Non-pigmented ciliary epithelial cell (primary cell): ENCODE measurements around the gene TCP11X2.
"Not testable (repeated sequence)": the region's sequence is repeated elsewhere in the genome, so short reads cannot be mapped to it uniquely, and the experiment has no call there.

Experiments
- DNase-seq: peaks from one replicate; pipeline ENCODE4 v3.0.0-alpha.2; 2010; ENCODE audit warnings: low read depth

Gene TCP11X2

DNA sequence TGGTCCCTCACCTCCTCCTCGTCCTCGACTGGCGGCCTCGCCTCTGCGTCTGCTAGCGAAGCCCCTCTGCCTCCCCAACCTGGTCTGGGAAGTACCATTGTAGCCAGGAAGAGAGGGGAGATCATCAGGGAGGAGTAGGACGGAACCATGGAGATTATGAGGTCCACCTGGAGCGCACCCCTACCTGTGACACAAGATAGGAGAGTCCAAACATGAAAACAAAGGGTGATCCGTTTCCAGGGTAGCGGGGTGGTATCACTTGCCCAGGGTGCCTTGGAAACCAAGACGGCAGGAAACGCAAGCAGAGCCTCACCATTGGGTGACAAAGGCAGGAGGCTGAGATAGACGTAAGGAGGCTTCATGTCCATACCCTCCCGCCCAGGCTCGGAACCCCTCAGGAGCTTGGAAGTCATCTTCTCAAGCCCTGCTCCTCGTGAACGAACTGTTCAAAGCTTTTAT is at the start of gene TCP11X2:
Gene TCP11X2 (minus strand): TSS at position 51 of the 459 bp plus-strand sequence.
- DNase-seq, result not testable (repeated sequence)

GRCh38 chrX:102517326-102517725 is 45.7 kb upstream of the TCP11X2 start:
- no peak for DNase-seq

- DNase-seq, result no peak
Observed at GRCh38 chrX:102515975-102516941, 44.6 kb upstream of the TCP11X2 start, which contains the start of gene TMSB15A. Gene TMSB15A (minus strand): TSS chrX:102516739.

- DNase-seq, result no peak
Observed at GRCh38 chrX:102514536-102514935, 42.9 kb upstream of the TCP11X2 start.

DNA sequence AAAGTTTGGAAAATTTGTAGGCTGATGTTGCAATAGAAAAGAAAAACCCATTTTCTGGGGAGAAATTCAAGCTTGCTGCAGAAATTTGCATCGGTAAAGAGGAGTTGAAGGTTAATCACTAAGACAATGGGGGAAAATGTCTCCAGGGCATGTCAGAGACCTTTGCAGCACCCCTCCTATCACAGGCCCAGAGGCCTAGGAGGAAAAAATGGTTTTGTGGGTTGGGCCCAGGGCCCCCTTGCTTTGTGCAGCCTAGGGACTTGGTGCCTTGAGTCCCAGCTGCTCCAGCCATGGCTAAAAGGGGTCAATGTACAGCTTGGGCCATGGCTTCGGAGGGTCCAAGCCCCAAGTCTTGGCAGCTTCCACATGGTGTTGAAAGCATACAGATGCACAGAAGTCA is 27.1 kb upstream of the TCP11X2 start:
- DNase-seq, result no peak

- peak; percentile 11 for DNase-seq
Observed at GRCh38 chrX:102491766-102492165, 20.2 kb upstream of the TCP11X2 start.

DNA sequence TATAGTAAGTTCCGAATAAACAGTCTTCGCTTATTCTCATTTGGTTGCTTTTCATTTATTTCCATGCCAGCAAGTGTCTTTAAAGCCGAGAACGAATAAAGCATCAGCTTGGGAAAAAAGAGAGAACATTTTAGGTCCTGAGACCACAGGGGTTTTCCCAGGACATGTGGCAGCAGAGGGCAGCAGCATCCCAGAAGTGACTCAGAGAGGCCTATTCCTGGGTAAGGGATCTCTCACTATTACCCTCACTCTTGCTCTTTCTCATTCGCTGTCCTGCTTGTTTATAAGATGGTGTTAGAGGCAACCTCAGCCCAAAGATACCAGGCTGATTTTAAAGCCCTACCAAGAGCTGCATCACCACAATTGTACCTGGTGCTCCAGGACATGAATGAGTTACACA is 7.2 kb upstream of the TCP11X2 start:
- DNase-seq, result not testable (repeated sequence)

DNA sequence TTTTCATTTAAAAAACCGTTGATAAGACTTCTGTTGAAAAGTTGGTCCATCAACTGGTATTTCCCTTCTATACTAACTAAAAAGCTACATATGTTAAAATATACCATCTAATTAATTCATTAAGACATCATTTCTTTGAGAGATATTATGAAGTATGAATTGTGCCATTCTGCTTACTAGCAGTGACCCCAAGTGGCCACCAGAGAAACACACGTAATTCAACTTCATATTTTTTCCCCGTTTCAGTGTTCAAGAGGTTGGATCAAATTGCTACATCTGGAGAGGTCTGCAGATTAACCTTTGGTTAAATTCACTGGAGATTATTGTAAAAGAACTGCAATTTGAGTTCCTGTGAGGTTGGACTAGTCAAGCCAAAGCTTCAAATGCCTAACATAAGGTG is 1.4 kb downstream of the TCP11X2 start:
- not testable (repeated sequence) for DNase-seq

DNA sequence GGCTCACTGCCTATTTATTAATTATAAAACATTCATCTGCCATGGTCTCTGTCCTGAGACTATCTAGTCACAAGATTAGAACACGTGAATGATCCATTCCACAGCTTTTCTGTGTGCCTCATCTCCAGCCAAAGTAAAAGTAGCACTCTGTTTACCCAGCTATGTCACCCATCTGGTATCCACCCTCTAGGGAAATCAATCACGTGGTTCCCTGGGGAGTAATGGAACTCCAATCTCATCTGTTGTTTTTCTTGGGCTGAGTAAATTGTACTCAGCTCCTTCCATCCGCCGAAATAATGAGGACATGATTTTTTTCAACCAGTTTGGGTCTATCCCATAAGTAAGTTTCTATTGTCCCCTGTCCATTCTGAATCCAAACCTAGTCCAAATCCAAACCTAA is 13.0 kb downstream of the TCP11X2 start:
- DNase-seq, result not testable (repeated sequence)

DNA sequence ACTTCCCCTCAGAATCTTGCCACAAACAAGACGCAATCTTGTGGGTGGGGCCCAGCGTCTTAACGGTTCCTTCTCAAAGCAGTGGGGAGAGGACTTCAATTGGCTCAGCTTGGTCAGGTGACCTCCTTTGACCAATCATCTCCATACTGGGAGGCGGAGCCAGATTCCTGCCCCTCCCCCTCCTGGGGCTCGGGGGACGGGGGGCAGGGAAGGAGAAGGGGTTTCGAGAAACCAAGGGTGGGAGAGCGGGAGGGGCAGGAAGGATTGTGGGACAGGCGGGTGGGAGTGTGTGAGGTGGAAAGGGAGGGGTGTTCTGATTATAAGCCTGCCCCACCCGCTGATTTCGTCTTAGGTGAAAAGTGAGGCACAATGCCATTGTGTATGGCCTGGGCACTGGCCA is 31.7 kb downstream of the TCP11X2 start, which contains the start of gene NXF2B:
Gene NXF2B (minus strand): TSS at position 101 of the 400 bp plus-strand sequence. CDS start 59,972 bp downstream, outside the sequence.
- DNase-seq, result not testable (repeated sequence)

DNA sequence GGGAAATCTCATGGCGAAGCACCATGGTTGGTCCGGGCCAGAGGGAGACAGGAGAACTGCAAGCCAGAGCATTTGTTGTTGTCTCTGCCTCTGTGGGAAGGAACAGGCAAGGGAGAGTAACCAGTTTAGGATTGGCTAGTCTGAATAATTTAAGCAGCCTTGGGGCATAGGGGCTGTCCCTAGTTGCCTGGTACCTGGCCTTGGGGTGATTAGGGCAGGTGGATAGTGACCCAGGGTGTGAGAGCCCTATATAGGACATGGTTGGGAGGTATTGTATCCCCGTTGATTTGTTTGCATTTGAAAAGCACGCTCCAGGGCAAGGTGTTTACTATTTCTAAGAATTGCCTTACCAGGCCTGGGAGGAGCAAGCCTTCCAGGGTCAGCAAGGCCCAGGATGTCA is 57.1 kb downstream of the TCP11X2 start:
- not testable (repeated sequence) for DNase-seq
